ENCODE data around the gene CNST.
"Not testable (repeated sequence)": the region's sequence is repeated elsewhere in the genome, so short reads cannot be mapped to it uniquely, and the experiment has no call there.

The CNST gene

DNA sequence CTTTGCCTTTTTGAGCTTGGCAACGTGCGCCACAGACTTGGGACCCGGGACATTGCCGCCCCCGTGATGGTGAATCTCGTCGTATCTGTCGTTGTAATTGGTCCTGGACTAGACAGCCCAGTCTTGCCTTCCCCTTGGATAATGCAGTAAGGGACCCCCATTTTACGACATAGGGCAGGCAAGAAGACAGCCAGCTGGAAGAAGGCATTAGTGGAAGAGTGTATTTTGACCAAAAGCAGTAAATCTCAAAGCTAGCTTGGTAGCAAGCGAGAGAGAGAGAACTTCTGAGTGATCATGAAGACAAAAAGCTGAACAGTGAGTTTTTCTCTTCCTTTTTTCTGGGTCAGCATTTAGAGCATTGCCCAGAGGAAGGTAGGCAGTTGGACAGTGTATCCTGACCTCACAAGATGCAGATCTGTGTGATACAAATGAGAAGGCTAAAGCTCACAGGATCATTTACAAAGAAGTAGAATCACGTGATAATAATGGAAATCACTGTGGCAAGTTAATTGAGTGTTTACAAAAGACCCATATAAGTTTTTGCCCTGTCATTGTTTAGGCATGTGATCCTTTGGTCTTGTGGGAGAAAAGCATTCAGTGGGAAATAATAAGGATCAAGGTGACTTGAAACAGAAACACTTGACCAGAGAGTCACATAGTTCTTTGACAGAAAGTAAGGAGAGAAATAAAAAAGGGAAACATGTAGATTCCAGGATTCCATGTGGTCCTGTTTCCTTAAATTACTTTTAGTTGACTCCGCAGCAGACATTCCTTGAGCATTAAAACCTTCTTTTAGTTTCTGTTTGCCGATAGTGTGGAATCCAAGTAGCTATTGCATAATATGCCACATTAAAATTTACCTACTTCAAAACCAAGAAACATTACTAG is 66.3 kb downstream of the CNST start:
- POLR2A ChIA-PET = no interaction called here
- DNase-seq (ENCODE audit: extremely low spot score) = no peak
- CTCF ChIA-PET = interaction anchor here (0.9 kb wide), 1 partner anchor 8 kb away, joined by 3 read pairs; no protein-coding TSS in a partner anchor
- TF ChIP-seq, protein P1, sequence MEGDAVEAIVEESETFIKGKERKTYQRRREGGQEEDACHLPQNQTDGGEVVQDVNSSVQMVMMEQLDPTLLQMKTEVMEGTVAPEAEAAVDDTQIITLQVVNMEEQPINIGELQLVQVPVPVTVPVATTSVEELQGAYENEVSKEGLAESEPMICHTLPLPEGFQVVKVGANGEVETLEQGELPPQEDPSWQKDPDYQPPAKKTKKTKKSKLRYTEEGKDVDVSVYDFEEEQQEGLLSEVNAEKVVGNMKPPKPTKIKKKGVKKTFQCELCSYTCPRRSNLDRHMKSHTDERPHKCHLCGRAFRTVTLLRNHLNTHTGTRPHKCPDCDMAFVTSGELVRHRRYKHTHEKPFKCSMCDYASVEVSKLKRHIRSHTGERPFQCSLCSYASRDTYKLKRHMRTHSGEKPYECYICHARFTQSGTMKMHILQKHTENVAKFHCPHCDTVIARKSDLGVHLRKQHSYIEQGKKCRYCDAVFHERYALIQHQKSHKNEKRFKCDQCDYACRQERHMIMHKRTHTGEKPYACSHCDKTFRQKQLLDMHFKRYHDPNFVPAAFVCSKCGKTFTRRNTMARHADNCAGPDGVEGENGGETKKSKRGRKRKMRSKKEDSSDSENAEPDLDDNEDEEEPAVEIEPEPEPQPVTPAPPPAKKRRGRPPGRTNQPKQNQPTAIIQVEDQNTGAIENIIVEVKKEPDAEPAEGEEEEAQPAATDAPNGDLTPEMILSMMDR (IDR thresholded peaks at IDR 0.05; ENCODE audit: control extremely low read depth, extremely low read depth, low read depth, missing control alignments) = no peak

DNA sequence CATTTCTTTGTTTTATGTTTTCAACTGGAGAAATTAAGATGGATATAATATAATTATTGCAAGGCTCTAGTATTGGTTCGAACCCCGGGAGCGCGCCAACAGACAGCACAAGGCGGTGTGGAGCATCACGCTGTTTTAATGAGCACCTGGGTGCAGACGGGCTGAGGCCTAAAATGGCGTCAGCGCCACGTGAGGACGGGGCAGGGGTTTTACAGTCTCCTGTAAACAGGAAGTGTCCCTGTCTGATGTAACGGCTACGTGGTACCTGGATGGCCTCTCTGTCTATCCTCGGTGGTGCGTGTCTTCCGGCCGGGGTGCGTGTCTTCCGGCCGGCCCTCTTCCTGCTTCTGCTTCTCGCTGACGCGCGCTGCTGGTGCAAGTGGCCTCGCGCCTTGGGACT is 68.4 kb downstream of the CNST start:
- POLR2A ChIA-PET; DNase-seq (ENCODE audit: extremely low spot score); CTCF ChIA-PET: not testable (repeated sequence)

DNA sequence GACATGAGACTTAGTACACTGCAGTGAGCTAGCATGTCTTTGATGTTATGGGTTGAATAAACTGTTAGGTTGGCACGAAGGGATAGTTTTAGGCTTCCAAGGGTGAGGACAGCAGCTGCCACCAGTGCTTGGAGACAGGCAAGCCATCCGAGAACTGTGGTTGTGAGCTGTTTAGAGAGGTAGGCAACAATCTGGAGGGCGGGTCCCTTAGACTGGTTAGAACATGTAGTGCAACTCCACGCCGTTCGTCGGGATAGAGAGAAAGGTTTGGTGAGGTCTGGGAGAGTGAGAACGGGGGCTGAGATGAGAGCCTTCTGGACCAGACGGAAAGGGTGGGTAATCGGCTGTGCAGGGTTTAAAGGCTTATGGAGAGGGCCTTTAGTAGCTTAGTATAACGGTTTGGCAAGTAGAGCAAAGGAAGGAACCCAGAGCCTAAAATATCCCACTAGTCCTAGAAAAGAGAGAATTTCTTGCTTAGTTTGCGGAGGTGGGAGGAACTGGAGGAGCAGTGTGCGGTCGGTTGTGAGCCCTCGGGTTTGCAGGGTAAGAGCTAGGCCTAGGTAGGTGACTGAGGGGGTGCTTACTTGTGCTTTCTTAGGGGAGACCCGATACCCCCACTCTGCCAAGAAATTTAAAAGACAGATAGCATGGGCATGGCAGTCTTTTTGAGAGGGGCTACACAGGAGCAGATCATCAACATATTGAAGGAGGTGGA is 72.8 kb downstream of the CNST start:
- CTCF ChIA-PET = interaction anchor here (1.1 to 2.3 kb wide), 3 partner anchors 9 to 12 kb away, joined by 5 to 7 read pairs (median 5); no protein-coding TSS in a partner anchor
- DNase-seq (ENCODE audit: extremely low spot score) = no peak
- TF ChIP-seq, protein P1 (IDR thresholded peaks at IDR 0.05; ENCODE audit: control extremely low read depth, extremely low read depth, low read depth, missing control alignments) = no peak
- POLR2A ChIA-PET = no interaction called here

DNA sequence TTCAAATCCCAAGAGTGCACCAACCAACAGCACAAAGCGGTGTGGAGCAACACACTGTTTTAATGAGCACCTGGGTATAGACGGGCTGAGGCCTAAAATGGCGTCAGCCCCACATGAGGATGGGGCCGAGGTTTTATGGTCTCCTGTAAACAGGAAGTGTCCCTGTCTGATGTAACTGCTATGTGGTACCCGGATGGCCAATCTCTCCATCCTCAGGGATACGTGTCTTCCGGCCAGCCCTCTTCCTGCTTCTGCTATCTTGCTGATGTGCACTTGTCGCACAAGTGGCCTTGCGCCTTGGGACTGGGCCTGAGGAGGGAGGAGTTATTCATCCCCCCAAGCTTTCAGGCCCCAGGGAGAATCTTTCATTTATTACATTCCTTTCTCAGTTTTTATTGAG is 73.5 kb downstream of the CNST start:
- POLR2A ChIA-PET = no interaction called here
- CTCF ChIA-PET = no interaction called here
- DNase-seq (ENCODE audit: extremely low spot score) = no peak
- TF ChIP-seq, protein P1 (IDR thresholded peaks at IDR 0.05; ENCODE audit: control extremely low read depth, extremely low read depth, low read depth, missing control alignments) = no peak

DNA sequence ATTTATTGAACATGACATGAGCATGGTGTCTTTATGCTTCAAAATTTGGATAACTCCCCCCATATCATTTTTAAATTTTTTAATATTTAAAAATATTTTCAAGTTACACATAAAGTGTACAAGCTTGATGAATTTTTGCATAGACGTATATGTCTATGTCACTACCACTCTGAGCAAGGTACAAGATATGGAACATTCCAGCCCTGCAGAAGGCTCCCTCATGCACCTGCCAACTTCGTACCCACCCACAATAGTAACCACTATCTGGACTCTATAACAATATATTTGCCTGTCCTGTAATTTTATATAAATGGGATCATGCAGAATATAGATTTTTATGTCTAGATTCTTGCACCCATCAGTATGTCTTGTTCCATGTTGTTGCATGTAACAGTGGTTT is 74.5 kb downstream of the CNST start:
- ChIA-PET POLR2A (no interaction called here), CTCF (interaction anchor here (1.0 kb wide), 1 partner anchor 17 kb away, joined by 4 read pairs; no protein-coding TSS in a partner anchor)
- TF ChIP-seq, protein P1 (IDR thresholded peaks at IDR 0.05; ENCODE audit: control extremely low read depth, extremely low read depth, low read depth, missing control alignments) = no peak
- DNase-seq (ENCODE audit: extremely low spot score) = no peak

DNA sequence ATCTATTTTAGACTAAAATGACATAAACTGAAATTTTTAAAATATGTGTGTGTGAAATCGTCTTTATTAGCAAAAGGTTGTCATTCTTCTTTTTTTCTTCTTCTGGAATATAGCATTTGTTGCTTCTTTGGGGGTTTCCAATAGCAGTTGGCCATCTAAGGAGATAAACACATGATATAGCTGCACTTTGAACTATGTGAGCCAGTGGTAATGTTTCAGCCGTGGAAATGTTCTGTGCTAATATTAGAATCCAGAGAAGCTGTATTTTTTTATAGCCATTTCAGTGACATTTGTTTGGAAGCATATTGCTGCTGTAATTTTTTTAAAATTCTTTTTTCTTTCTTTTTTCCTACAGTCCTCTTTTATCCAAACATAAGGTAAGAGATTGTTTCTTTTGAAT is 75.1 kb downstream of the CNST start:
- CTCF ChIA-PET = interaction anchor here (0.8 to 2.0 kb wide), 2 partner anchors 10 to 33 kb away, joined by 3 to 4 read pairs; no protein-coding TSS in a partner anchor
- no peak for DNase-seq (ENCODE audit: extremely low spot score)
- TF ChIP-seq, protein P1 (IDR thresholded peaks at IDR 0.05; ENCODE audit: control extremely low read depth, extremely low read depth, low read depth, missing control alignments) = no peak
- POLR2A ChIA-PET = no interaction called here

DNA sequence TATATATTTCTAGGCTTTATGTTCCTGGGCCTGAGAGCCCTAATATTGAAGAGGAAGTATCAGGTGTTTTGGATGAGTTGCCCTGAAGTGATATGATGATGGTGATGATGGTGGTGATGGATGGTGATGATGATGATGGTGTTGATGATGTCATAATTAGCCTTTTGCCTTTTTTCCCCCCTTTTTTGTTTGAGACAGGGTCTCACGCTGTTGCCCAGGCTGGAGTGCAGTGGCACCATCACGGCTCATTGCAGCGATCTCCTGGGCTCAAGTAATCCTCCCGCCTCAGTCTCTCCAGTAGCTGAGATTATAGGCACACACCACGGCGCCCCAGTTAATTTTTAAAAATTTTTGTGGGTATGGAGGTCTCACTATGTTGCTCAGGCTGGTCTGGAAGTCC is 76.5 kb downstream of the CNST start:
- CTCF ChIA-PET = interaction anchor here (1.7 to 2.0 kb wide), 2 partner anchors 9 to 64 kb away, joined by 4 to 6 read pairs; no protein-coding TSS in a partner anchor
- TF ChIP-seq, protein P1 (IDR thresholded peaks at IDR 0.05; ENCODE audit: control extremely low read depth, extremely low read depth, low read depth, missing control alignments) = no peak

More for the DNA sequence above, 76.5 kb downstream of the CNST start:
- no peak for DNase-seq (ENCODE audit: extremely low spot score)
- POLR2A ChIA-PET = no interaction called here

All from GM10248 (cell line).